ENCODE results near the gene GCNT1.
A peak's percentile ranks its signal among the peaks of the same experiment; 100 is the strongest.

Gene GCNT1

GRCh38 chr9:76458903-76459693 is at the start of gene GCNT1:
TSS of gene GCNT1 (plus strand) at chr9:76459182. CDS start at chr9:76502382, 43,200 bp downstream.
- Histone ChIP-seq H3K9ac (ENCODE audit: low read length) (peak within 1 kb of the TSS; percentile 44), H3K4me1 (ENCODE audit: low read length) (peaks cover 27% of the 10 kb centered on the region), H3K36me3 (replicated peaks; ENCODE audit: low read depth, low read length) (no peaks in the 10 kb centered on the region), H3K79me2 (ENCODE audit: low read length) (no peaks in the 10 kb centered on the region), H3K27me3 (ENCODE audit: low read depth, low read length) (peaks cover 59% of the 10 kb centered on the region), H3K27ac (ENCODE audit: low read length) (no peak within 1 kb of the TSS), H3K9me3 (ENCODE audit: insufficient read depth, low read length) (no peaks in the 10 kb centered on the region), H3K4me2 (ENCODE audit: low read length) (peak within 1 kb of the TSS; percentile 89), H2AFZ (ENCODE audit: low read depth, low read length) (peak within 1 kb of the TSS; percentile 72), H4K20me1 (ENCODE audit: insufficient read depth, low read length) (no peaks in the 10 kb centered on the region), H3K4me3 (ENCODE audit: low read length) (peak within 1 kb of the TSS; percentile 85)
- TF ChIP-seq CTCF (IDR thresholded peaks at IDR 0.05; ENCODE audit: low read depth, low read length): peak; percentile 62
- TF ChIP-seq EZH2phosphoT487 (IDR thresholded peaks at IDR 0.05; ENCODE audit: low read depth): no peak

- no peak for TF ChIP-seq EZH2phosphoT487 (IDR thresholded peaks at IDR 0.05; ENCODE audit: low read depth)
- Histone ChIP-seq H4K20me1 (ENCODE audit: insufficient read depth, low read length) (no peaks in the 10 kb centered on the region), H3K4me2 (ENCODE audit: low read length) (no peak overlapping the region), H3K4me1 (ENCODE audit: low read length) (peaks cover 16% of the 10 kb centered on the region), H3K4me3 (ENCODE audit: low read length) (no peak overlapping the region), H2AFZ (ENCODE audit: low read depth, low read length) (no peak overlapping the region), H3K79me2 (ENCODE audit: low read length) (no peaks in the 10 kb centered on the region), H3K9ac (ENCODE audit: low read length) (no peak overlapping the region), H3K9me3 (ENCODE audit: insufficient read depth, low read length) (no peaks in the 10 kb centered on the region), H3K27me3 (ENCODE audit: low read depth, low read length) (no peaks in the 10 kb centered on the region; the same call in 1 of the 2 replicates), H3K27ac (ENCODE audit: low read length) (no peak overlapping the region), H3K36me3 (replicated peaks; ENCODE audit: low read depth, low read length) (no peaks in the 10 kb centered on the region)
Observed at GRCh38 chr9:76412638-76413037, 46.3 kb upstream of the GCNT1 start.

GRCh38 chr9:76413658-76414057 is 45.3 kb upstream of the GCNT1 start:
- Histone ChIP-seq H3K4me2 (ENCODE audit: low read length) (no peak overlapping the region), H3K27me3 (ENCODE audit: low read depth, low read length) (no peaks in the 10 kb centered on the region), H3K9ac (ENCODE audit: low read length) (no peak overlapping the region), H3K79me2 (ENCODE audit: low read length) (no peaks in the 10 kb centered on the region), H3K27ac (ENCODE audit: low read length) (no peak overlapping the region), H3K9me3 (ENCODE audit: insufficient read depth, low read length) (no peaks in the 10 kb centered on the region), H3K36me3 (replicated peaks; ENCODE audit: low read depth, low read length) (no peaks in the 10 kb centered on the region), H4K20me1 (ENCODE audit: insufficient read depth, low read length) (no peaks in the 10 kb centered on the region), H3K4me1 (ENCODE audit: low read length) (peaks cover 11% of the 10 kb centered on the region), H3K4me3 (ENCODE audit: low read length) (no peak overlapping the region), H2AFZ (ENCODE audit: low read depth, low read length) (no peak overlapping the region)
- no peak for TF ChIP-seq CTCF (IDR thresholded peaks at IDR 0.05; ENCODE audit: low read depth, low read length)
- no peak for TF ChIP-seq EZH2phosphoT487 (IDR thresholded peaks at IDR 0.05; ENCODE audit: low read depth)

GRCh38 chr9:76414661-76415060 is 44.3 kb upstream of the GCNT1 start:
- Histone ChIP-seq H3K36me3 (replicated peaks; ENCODE audit: low read depth, low read length) (no peaks in the 10 kb centered on the region), H3K9me3 (ENCODE audit: insufficient read depth, low read length) (no peaks in the 10 kb centered on the region), H3K4me2 (ENCODE audit: low read length) (no peak overlapping the region), H3K27ac (ENCODE audit: low read length) (no peak overlapping the region), H3K79me2 (ENCODE audit: low read length) (no peaks in the 10 kb centered on the region), H3K4me1 (ENCODE audit: low read length) (peaks cover 8% of the 10 kb centered on the region), H3K4me3 (ENCODE audit: low read length) (no peak overlapping the region), H4K20me1 (ENCODE audit: insufficient read depth, low read length) (no peaks in the 10 kb centered on the region), H3K9ac (ENCODE audit: low read length) (no peak overlapping the region), H2AFZ (ENCODE audit: low read depth, low read length) (no peak overlapping the region), H3K27me3 (ENCODE audit: low read depth, low read length) (no peaks in the 10 kb centered on the region)
- no peak for TF ChIP-seq CTCF (IDR thresholded peaks at IDR 0.05; ENCODE audit: low read depth, low read length)
- TF ChIP-seq EZH2phosphoT487 (IDR thresholded peaks at IDR 0.05; ENCODE audit: low read depth): no peak

Data from OCI-LY3 (cell line).